ENCODE results near the gene LCP2. TPM values are rescaled to one million over a fixed set of nuclear protein-coding genes. Genes with fewer than 3 reads are reported as not detected.
A peak's percentile ranks its signal among the peaks of the same experiment; 100 is the strongest.

The LCP2 gene
- total and polyA plus RNA-seq, 3 experiments from 2014 or later: 219 to 288 (median 224) TPM

- H3K9me3 ChIP-seq (ENCODE audit: low read length): no peaks in the 10 kb centered on the region
- Mint-ChIP-seq H3K9me3 (no peaks in the 10 kb centered on the region), H3K36me3 (no peaks in the 10 kb centered on the region), H3K27ac (peak overlapping the region in 1 of 8 donors; percentile 36), H3K27me3 (no peaks in the 10 kb centered on the region), H3K4me3 (no peak overlapping the region), H3K4me1 (peaks cover 28 to 49% (median 40%) of the 10 kb centered on the region in 3 donors)
- H3K36me3 ChIP-seq (ENCODE audit: insufficient read depth, low read length): no peaks in the 10 kb centered on the region
- no peak overlapping the region for H3K4me3 ChIP-seq (ENCODE audit: low read length)
- CTCF ChIA-PET: interaction anchor here (1.1 to 1.3 kb wide), 2 partner anchors 23 to 43 kb away, joined by 3 read pairs; no protein-coding TSS in a partner anchor
- H3K27me3 ChIP-seq (ENCODE audit: insufficient read depth, low read length, poor library complexity, severe bottlenecking): no peaks in the 10 kb centered on the region
- peaks cover 42% of the 10 kb centered on the region for H3K4me1 ChIP-seq (ENCODE audit: insufficient read depth, low read length)
- POLR2A ChIA-PET: no interaction called here
- DNase-seq: no peak
- no peak overlapping the region for H3K27ac ChIP-seq (ENCODE audit: low read depth, low read length)
Observed at GRCh38 chr5:170316937-170317336, 19.4 kb upstream of the LCP2 start.

DNA sequence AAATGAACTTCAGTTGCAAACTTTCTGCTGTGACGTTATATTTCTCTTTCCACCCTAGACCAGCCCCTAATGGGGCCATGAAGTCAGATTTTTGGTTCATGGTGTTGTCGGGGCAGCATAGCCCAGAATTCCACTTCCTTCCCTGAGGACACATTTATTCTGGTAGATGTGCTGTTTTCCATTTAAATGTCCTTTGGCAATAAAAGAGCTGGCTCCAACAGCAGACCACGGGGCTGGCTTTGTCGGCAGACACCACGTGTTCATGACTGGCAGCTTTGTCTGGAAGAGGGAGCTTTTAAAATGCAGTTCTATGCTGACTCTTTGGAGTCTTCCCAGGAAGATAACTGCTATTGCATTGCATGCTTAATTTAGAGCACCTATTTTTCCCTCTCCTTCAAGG lies 17.6 kb upstream of the LCP2 start:
- Histone ChIP-seq H3K36me3 (ENCODE audit: insufficient read depth, low read length) (no peaks in the 10 kb centered on the region), H3K27ac (ENCODE audit: low read depth, low read length) (no peak overlapping the region), H3K9me3 (ENCODE audit: low read length) (no peaks in the 10 kb centered on the region), H3K27me3 (ENCODE audit: insufficient read depth, low read length, poor library complexity, severe bottlenecking) (no peaks in the 10 kb centered on the region), H3K4me1 (ENCODE audit: insufficient read depth, low read length) (peaks cover 60% of the 10 kb centered on the region), H3K4me3 (ENCODE audit: low read length) (no peak overlapping the region)
- no peak for DNase-seq
- POLR2A ChIA-PET: interaction anchor here (1.0 kb wide), 1 partner anchor 27 kb away, joined by 3 read pairs; no protein-coding TSS in a partner anchor
- H3K4me1 Mint-ChIP-seq: peaks cover 39 to 67% (median 55%) of the 10 kb centered on the region in 3 donors
- CTCF ChIA-PET: interaction anchor here (0.7 to 3.8 kb wide), 6 partner anchors 9 to 49 kb away, joined by 3 to 15 read pairs (median 4); no protein-coding TSS in a partner anchor
- no peaks in the 10 kb centered on the region for H3K9me3 Mint-ChIP-seq
- no peak overlapping the region for H3K4me3 Mint-ChIP-seq
- H3K27me3 Mint-ChIP-seq: no peaks in the 10 kb centered on the region
- H3K27ac Mint-ChIP-seq: peak overlapping the region in 1 of 8 donors; percentile 38
- H3K36me3 Mint-ChIP-seq: no peaks in the 10 kb centered on the region

DNA sequence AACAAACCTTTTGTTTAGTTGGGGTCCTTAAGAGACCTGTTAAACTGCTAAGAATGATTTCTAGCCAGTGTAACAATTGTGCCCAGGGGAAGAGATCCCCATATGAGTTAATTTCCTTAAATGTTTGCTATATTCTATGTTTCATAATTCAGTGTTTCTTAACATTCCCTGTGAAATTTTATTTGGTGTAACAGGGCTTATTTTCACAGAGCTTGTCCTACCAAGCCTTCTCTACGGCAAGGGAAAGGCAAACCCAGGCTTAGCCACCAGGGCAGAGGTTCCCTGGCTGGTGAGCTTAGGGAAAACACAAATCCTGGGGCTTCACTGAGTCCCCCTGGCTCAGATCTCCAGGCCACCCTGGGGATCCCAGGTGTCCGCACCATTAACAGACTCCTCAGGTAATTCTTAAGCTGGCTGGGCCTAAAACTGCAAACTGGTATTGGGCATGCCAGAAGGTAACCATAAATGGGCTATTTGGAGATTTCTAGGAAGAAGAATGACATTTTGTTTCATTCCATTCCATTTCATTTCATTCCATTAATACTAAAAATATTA lies 17.0 kb upstream of the LCP2 start:
- H3K9me3 Mint-ChIP-seq: no peaks in the 10 kb centered on the region
- Histone ChIP-seq H3K27ac (ENCODE audit: low read depth, low read length) (no peak overlapping the region), H3K4me1 (ENCODE audit: insufficient read depth, low read length) (peaks cover 63% of the 10 kb centered on the region), H3K36me3 (ENCODE audit: insufficient read depth, low read length) (no peaks in the 10 kb centered on the region), H3K9me3 (ENCODE audit: low read length) (no peaks in the 10 kb centered on the region), H3K4me3 (ENCODE audit: low read length) (no peak overlapping the region), H3K27me3 (ENCODE audit: insufficient read depth, low read length, poor library complexity, severe bottlenecking) (no peaks in the 10 kb centered on the region)
- H3K27ac Mint-ChIP-seq: peak overlapping the region in 2 of 8 donors; percentile 74 to 83
- ChIA-PET POLR2A (interaction anchor here (0.9 to 1.7 kb wide), 4 partner anchors 9 to 27 kb away, joined by 3 to 8 read pairs (median 5); no protein-coding TSS in a partner anchor), CTCF (interaction anchor here (1.2 to 3.8 kb wide), 6 partner anchors 10 to 89 kb away, joined by 3 to 15 read pairs (median 6); no protein-coding TSS in a partner anchor)
- no peaks in the 10 kb centered on the region for H3K27me3 Mint-ChIP-seq
- no peak for DNase-seq
- no peak overlapping the region for H3K4me3 Mint-ChIP-seq
- H3K4me1 Mint-ChIP-seq: peaks cover 40 to 68% (median 54%) of the 10 kb centered on the region in 3 donors
- H3K36me3 Mint-ChIP-seq: no peaks in the 10 kb centered on the region

DNA sequence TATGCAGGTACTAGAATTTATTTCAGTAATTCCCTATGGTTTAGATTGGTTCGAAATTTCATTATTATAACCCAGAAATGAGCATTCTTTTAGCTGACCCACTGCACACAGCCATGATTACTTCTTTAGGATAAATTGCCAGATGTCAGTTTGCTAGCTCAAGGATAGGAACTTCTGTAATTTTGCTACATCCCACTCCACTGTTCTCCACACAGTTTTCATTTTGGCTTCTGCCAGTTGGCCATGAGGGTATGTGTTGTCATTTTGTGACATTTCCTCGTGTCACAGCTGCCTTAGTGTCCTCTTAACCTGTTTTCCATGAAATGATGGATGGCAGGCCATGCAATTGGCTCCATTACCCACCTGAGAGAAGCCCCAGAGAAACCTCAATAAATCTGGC lies 16.2 kb upstream of the LCP2 start:
- no peak for DNase-seq
- Mint-ChIP-seq H3K9me3 (no peaks in the 10 kb centered on the region), H3K4me1 (peaks cover 36 to 64% (median 46%) of the 10 kb centered on the region in 3 donors), H3K27me3 (no peaks in the 10 kb centered on the region), H3K27ac (peak overlapping the region in 7 of 8 donors; percentile 83 to 95 (median 91)), H3K36me3 (no peaks in the 10 kb centered on the region), H3K4me3 (peak overlapping the region in 4 of 7 donors; percentile 64 to 74 (median 70))
- H3K27ac ChIP-seq (ENCODE audit: low read depth, low read length): no peak overlapping the region
- CTCF ChIA-PET: interaction anchor here (0.6 to 3.8 kb wide), 13 partner anchors 10 to 88 kb away, joined by 3 to 15 read pairs (median 4); partner anchors contain the start of gene LCP2
- no peaks in the 10 kb centered on the region for H3K9me3 ChIP-seq (ENCODE audit: low read length)
- H3K36me3 ChIP-seq (ENCODE audit: insufficient read depth, low read length): no peaks in the 10 kb centered on the region
- peaks cover 63% of the 10 kb centered on the region for H3K4me1 ChIP-seq (ENCODE audit: insufficient read depth, low read length)
- H3K27me3 ChIP-seq (ENCODE audit: insufficient read depth, low read length, poor library complexity, severe bottlenecking): no peaks in the 10 kb centered on the region
- peak overlapping the region; percentile 6 for H3K4me3 ChIP-seq (ENCODE audit: low read length)
- POLR2A ChIA-PET: interaction anchor here (0.9 to 1.8 kb wide), 14 partner anchors 8 to 676 kb away, joined by 3 to 8 read pairs (median 4); partner anchors contain the start of gene LCP2

GRCh38 chr5:170313344-170313743 lies 15.8 kb upstream of the LCP2 start:
- Histone ChIP-seq H3K4me1 (ENCODE audit: insufficient read depth, low read length) (peaks cover 61% of the 10 kb centered on the region), H3K4me3 (ENCODE audit: low read length) (peak overlapping the region; percentile 6), H3K27me3 (ENCODE audit: insufficient read depth, low read length, poor library complexity, severe bottlenecking) (no peaks in the 10 kb centered on the region), H3K9me3 (ENCODE audit: low read length) (no peaks in the 10 kb centered on the region), H3K36me3 (ENCODE audit: insufficient read depth, low read length) (no peaks in the 10 kb centered on the region), H3K27ac (ENCODE audit: low read depth, low read length) (no peak overlapping the region)
- ChIA-PET POLR2A (interaction anchor here (0.6 to 1.8 kb wide), 14 partner anchors 9 to 675 kb away, joined by 3 to 8 read pairs (median 4); partner anchors contain the start of gene LCP2), CTCF (interaction anchor here (0.6 to 3.8 kb wide), 14 partner anchors 10 to 87 kb away, joined by 3 to 15 read pairs (median 4); partner anchors contain the start of gene LCP2)
- H3K9me3 Mint-ChIP-seq: no peaks in the 10 kb centered on the region
- peak in 2 of 5 donors; percentile 40 to 57 for DNase-seq
- peaks cover 33 to 63% (median 41%) of the 10 kb centered on the region in 3 donors for H3K4me1 Mint-ChIP-seq
- no peaks in the 10 kb centered on the region for H3K27me3 Mint-ChIP-seq
- H3K36me3 Mint-ChIP-seq: no peaks in the 10 kb centered on the region
- peak overlapping the region; percentile 44 to 74 (median 64) for H3K4me3 Mint-ChIP-seq
- H3K27ac Mint-ChIP-seq: peak overlapping the region; percentile 60 to 95 (median 88)

- H3K4me1 Mint-ChIP-seq: peaks cover 33 to 58% (median 41%) of the 10 kb centered on the region in 3 donors
- H3K4me3 ChIP-seq (ENCODE audit: low read length): peak overlapping the region; percentile 9
- no peak overlapping the region for H3K27ac ChIP-seq (ENCODE audit: low read depth, low read length)
Observed at GRCh38 chr5:170312666-170313065, 15.1 kb upstream of the LCP2 start.

DNA sequence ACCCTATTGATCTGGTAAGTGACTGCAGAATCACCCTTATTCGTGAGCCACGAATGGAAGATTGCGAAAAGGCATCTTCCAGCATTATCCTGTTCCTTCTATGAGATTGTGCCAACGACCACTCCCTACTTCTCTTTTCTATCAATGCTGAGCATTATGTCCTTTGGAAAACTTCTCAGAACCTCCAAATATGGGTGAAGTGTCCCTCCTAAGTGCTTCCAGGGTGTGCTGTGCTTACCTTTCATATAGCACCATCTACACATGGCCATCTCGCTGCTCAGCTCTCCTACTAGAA lies 14.7 kb upstream of the LCP2 start:
- H3K4me3 Mint-ChIP-seq: peak overlapping the region in 6 of 7 donors; percentile 64 to 77 (median 70)

More at GRCh38 chr5:170312666-170313065, 15.1 kb upstream of the LCP2 start:
- POLR2A ChIA-PET: interaction anchor here (0.6 to 1.8 kb wide), 5 partner anchors 10 to 46 kb away, joined by 3 to 7 read pairs (median 6); no protein-coding TSS in a partner anchor
- Mint-ChIP-seq H3K27ac (peak overlapping the region; percentile 61 to 95 (median 87)), H3K4me3 (peak overlapping the region; percentile 8 to 77 (median 70)), H3K36me3 (no peaks in the 10 kb centered on the region), H3K9me3 (no peaks in the 10 kb centered on the region), H3K27me3 (no peaks in the 10 kb centered on the region)
- CTCF ChIA-PET: interaction anchor here (0.8 to 3.8 kb wide), 6 partner anchors 9 to 51 kb away, joined by 3 to 15 read pairs (median 8); partner anchors contain the start of gene LCP2
- Histone ChIP-seq H3K4me1 (ENCODE audit: insufficient read depth, low read length) (peaks cover 58% of the 10 kb centered on the region), H3K9me3 (ENCODE audit: low read length) (no peaks in the 10 kb centered on the region), H3K27me3 (ENCODE audit: insufficient read depth, low read length, poor library complexity, severe bottlenecking) (no peaks in the 10 kb centered on the region), H3K36me3 (ENCODE audit: insufficient read depth, low read length) (no peaks in the 10 kb centered on the region)
- peak in 3 of 5 donors; percentile 36 to 71 (median 43) for DNase-seq

More for the DNA sequence above, 14.7 kb upstream of the LCP2 start:
- no peak overlapping the region for H3K27ac ChIP-seq (ENCODE audit: low read depth, low read length)
- peak overlapping the region; percentile 9 for H3K4me3 ChIP-seq (ENCODE audit: low read length)
- no peaks in the 10 kb centered on the region for H3K36me3 ChIP-seq (ENCODE audit: insufficient read depth, low read length)
- ChIA-PET POLR2A (interaction anchor here (1.8 kb wide), 1 partner anchor 19 kb away, joined by 6 read pairs; no protein-coding TSS in a partner anchor), CTCF (interaction anchor here (1.8 to 3.8 kb wide), 3 partner anchors 14 to 50 kb away, joined by 4 to 15 read pairs (median 10); partner anchors contain the start of gene LCP2)
- no peak for DNase-seq
- Mint-ChIP-seq H3K4me1 (peaks cover 33 to 57% (median 41%) of the 10 kb centered on the region in 3 donors), H3K27me3 (no peaks in the 10 kb centered on the region), H3K27ac (peak overlapping the region in 7 of 8 donors; percentile 64 to 95 (median 91)), H3K9me3 (no peaks in the 10 kb centered on the region), H3K36me3 (no peaks in the 10 kb centered on the region)
- peaks cover 58% of the 10 kb centered on the region for H3K4me1 ChIP-seq (ENCODE audit: insufficient read depth, low read length)
- H3K27me3 ChIP-seq (ENCODE audit: insufficient read depth, low read length, poor library complexity, severe bottlenecking): no peaks in the 10 kb centered on the region
- H3K9me3 ChIP-seq (ENCODE audit: low read length): no peaks in the 10 kb centered on the region

Data from CD8-positive, alpha-beta memory T cell (primary cell).